Natural killer cell (primary cell): ENCODE results near the gene SH2D6. TPM values are rescaled to one million over a fixed set of nuclear protein-coding genes. Genes with fewer than 3 reads are reported as not detected.

ENCODE experiments used
- ATAC-seq, 3 donors: fragments of 150-1000 bp in 2 of 3; fragments of 200-7000 bp in 1 of 3; cut with Tn5 transposase; 1 replicate in 1 of 3; 2 replicates in 2 of 3; pipeline ENCODE4 v1.10.0; 2021; ENCODE audit warnings: mild to moderate bottlenecking in 2 of 3, moderate library complexity in 2 of 3
- DNase-seq, 2 donors: peaks; one replicate each; pipeline versions ENCODE4 v3.0.0 to v3.0.0-alpha.2; 2013 to 2021; ENCODE audit warnings: mixed read lengths in 1 of 2
- H3K27ac ChIP-seq: one replicate; pipeline ENCODE4 v1.5.1; 2013; ENCODE audit warnings: mild to moderate bottlenecking, low read length
- H3K27me3 ChIP-seq: one replicate; pipeline ENCODE4 v1.6.1; 2013; ENCODE audit warnings: low read length; ENCODE audit not compliant: control insufficient read depth, insufficient read depth
- H3K36me3 ChIP-seq: one replicate; pipeline ENCODE4 v1.6.1; 2013; ENCODE audit warnings: low read length; ENCODE audit not compliant: control insufficient read depth, insufficient read depth
- H3K4me1 ChIP-seq: one replicate; pipeline ENCODE4 v1.6.1; 2013; ENCODE audit warnings: low read length; ENCODE audit not compliant: control insufficient read depth, insufficient read depth
- H3K4me3 ChIP-seq: one replicate; pipeline ENCODE4 v1.5.1; 2013; ENCODE audit warnings: low read length
- H3K9me3 ChIP-seq: one replicate; pipeline ENCODE4 v1.6.1; 2013; ENCODE audit warnings: low read length; ENCODE audit not compliant: control insufficient read depth, insufficient read depth
- H3K27ac Mint-ChIP-seq, 2 donors: one replicate each; pipeline ENCODE4 v1.8.0; 2022; ENCODE audit warnings: mild to moderate bottlenecking in 2 of 2, mixed read lengths in 2 of 2, moderate library complexity in 1 of 2
- H3K27me3 Mint-ChIP-seq, 2 donors: one replicate each; pipeline ENCODE4 v1.8.0; 2022; ENCODE audit warnings: low read depth in 2 of 2, mixed read lengths in 2 of 2
- H3K36me3 Mint-ChIP-seq: one replicate; pipeline ENCODE4 v1.8.0; 2022; ENCODE audit warnings: mixed read lengths
- H3K4me1 Mint-ChIP-seq, 2 donors: one replicate each; pipeline ENCODE4 v1.8.0; 2022; ENCODE audit warnings: mixed read lengths in 2 of 2
- H3K4me3 Mint-ChIP-seq: one replicate; pipeline ENCODE4 v1.8.0; 2022; ENCODE audit warnings: mild to moderate bottlenecking, moderate library complexity, mixed read lengths
- H3K9me3 Mint-ChIP-seq, 2 donors: one replicate each; pipeline ENCODE4 v1.8.0; 2022; ENCODE audit warnings: mixed read lengths in 2 of 2
- CTCF ChIP-seq: fragments of 200-600 bp; IDR thresholded peaks from one replicate; pipeline ENCODE4 v1.8.0; 2022; ENCODE audit warnings: antibody characterized with exemption
- WGBS: methylation state at CpG from one replicate; pipeline ENCODE4 v1.1.7; 2013; ENCODE audit warnings: missing lambda C conversion rate; ENCODE audit not compliant: insufficient coverage; 5-methylcytosine and 5-hydroxymethylcytosine counted together
- intact Hi-C: fragments of 100-400 bp; cut with micrococcal nuclease; formaldehyde crosslinking; loops from one replicate; pipeline ENCODE4 v1.14.2; 2022
- total RNA-seq, 4 donors: library from RNA; stranded (reverse); fragments of 120-200 nt in 1 of 4; gene quantifications; one replicate each; pipeline versions ENCODE4 v1.2.3 to v1.2.4, GENCODE V29; 2013 to 2022

Gene SH2D6
- total RNA-seq, 3 donors from 2014 or later (not counting 1 experiment from before 2014, with no cell fraction given) = 0.21 to 0.57 TPM; not detected in 1

- ATAC-seq = no peak
- H3K9me3 ChIP-seq = no peaks in the 10 kb centered on the region
- WGBS = 85% methylated on average over 1 of the region's 1 CpG
Measured at GRCh38 chr2:85455552-85456090, 37.1 kb downstream of the SH2D6 start.

GRCh38 chr2:85457043-85457442 is 38.5 kb downstream of the SH2D6 start:
- WGBS = 88% methylated on average over 5 of the region's 5 CpGs
- Histone ChIP-seq H3K4me3 (no peak overlapping the region), H3K27ac (no peak overlapping the region), H3K4me1 (no peaks in the 10 kb centered on the region), H3K9me3 (no peaks in the 10 kb centered on the region), H3K27me3 (no peaks in the 10 kb centered on the region), H3K36me3 (no peaks in the 10 kb centered on the region)
- no peak for TF ChIP-seq CTCF
- no peak overlapping the region for H3K27ac Mint-ChIP-seq
- ATAC-seq = no peak
- intact Hi-C loops = no loop called here
- no peak overlapping the region for H3K4me3 Mint-ChIP-seq
- no peak for DNase-seq
- no peaks in the 10 kb centered on the region for H3K36me3 Mint-ChIP-seq
- no peaks in the 10 kb centered on the region for H3K9me3 Mint-ChIP-seq
- peaks cover 0 to 8% of the 10 kb centered on the region in 2 donors for H3K27me3 Mint-ChIP-seq
- no peaks in the 10 kb centered on the region for H3K4me1 Mint-ChIP-seq

More at GRCh38 chr2:85455552-85456090, 37.1 kb downstream of the SH2D6 start:
- intact Hi-C loops = no loop called here
- Histone ChIP-seq H3K36me3 (no peaks in the 10 kb centered on the region), H3K27me3 (no peaks in the 10 kb centered on the region), H3K27ac (no peak overlapping the region), H3K4me1 (no peaks in the 10 kb centered on the region), H3K4me3 (no peak overlapping the region)
- no peaks in the 10 kb centered on the region for H3K36me3 Mint-ChIP-seq
- H3K4me1 Mint-ChIP-seq = no peaks in the 10 kb centered on the region
- H3K27me3 Mint-ChIP-seq = peaks cover 0 to 8% of the 10 kb centered on the region in 2 donors
- no peak overlapping the region for H3K4me3 Mint-ChIP-seq
- no peak for DNase-seq
- no peaks in the 10 kb centered on the region for H3K9me3 Mint-ChIP-seq
- TF ChIP-seq CTCF = no peak
- no peak overlapping the region for H3K27ac Mint-ChIP-seq

GRCh38 chr2:85457877-85458316 is 39.4 kb downstream of the SH2D6 start:
- TF ChIP-seq CTCF = no peak
- intact Hi-C loops = no loop called here
- Mint-ChIP-seq H3K9me3 (no peaks in the 10 kb centered on the region), H3K4me1 (no peaks in the 10 kb centered on the region), H3K36me3 (no peaks in the 10 kb centered on the region), H3K4me3 (no peak overlapping the region), H3K27ac (no peak overlapping the region), H3K27me3 (peaks cover 0 to 8% of the 10 kb centered on the region in 2 donors)
- no peak for ATAC-seq
- H3K36me3 ChIP-seq = no peaks in the 10 kb centered on the region
- H3K4me1 ChIP-seq = no peaks in the 10 kb centered on the region
- DNase-seq = no peak
- H3K27ac ChIP-seq = no peak overlapping the region
- no peaks in the 10 kb centered on the region for H3K27me3 ChIP-seq
- no peaks in the 10 kb centered on the region for H3K9me3 ChIP-seq
- WGBS = 84% methylated on average over 6 of the region's 6 CpGs
- H3K4me3 ChIP-seq = no peak overlapping the region
